Measurements from ENCODE around the gene OR52N2.

DNA sequence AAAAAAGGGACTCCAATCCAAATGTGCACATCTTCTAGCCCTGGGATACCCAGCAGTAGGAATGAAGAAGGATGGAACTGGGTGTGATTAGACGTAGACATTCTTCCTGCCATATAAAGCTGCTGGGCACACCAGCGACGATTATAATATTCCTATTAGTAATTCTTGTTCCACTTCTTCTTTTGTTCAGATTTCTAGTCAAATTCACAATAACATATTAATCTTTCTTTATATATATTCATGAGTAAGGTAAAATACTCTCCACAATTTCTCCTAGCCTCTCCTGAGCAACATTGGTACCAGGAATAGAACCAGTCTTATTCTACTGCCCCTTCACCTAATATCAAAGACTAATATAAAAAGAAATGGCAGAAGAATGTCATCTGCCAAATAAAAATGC is 48.9 kb downstream of the OR52N2 start, which contains the start of gene OR52E8:
- TF ChIP-seq CTCF (IDR thresholded peaks at IDR 0.05; ENCODE audit: low read length) (no peak), EZH2 (IDR thresholded peaks at IDR 0.05; ENCODE audit: borderline replicate concordance, low read length) (no peak)

All from OCI-LY1 (cell line).